ENCODE data around the gene ATP2C2. TPM values are rescaled to one million over a fixed set of nuclear protein-coding genes. Genes with fewer than 3 reads are reported as not detected.

The ATP2C2 gene
- total RNA-seq, 1 experiment from 2014 or later, result 0.67 TPM

DNA sequence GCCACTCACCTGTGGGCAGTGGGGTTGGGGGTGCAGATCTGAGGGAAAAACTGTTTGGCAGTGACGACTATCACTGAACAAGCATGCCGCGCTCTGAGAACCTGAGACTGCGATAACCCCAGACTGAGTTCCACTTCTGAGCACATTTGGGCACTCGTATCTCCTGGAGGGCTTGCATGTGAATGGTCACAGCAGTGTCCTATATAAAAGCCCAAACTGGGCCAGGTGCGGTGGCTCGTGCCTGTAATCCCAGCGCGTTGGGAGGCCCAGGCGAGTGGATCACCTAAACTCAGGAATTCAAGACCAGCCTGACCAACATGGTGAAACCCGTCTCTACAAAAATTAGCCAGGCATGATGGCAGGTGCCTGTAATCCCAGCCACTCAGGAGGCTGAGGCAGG, 18.7 kb downstream of the ATP2C2 start:
- POLR2A ChIA-PET, result no interaction called here
- no peaks in the 10 kb centered on the region for H3K9me3 ChIP-seq (ENCODE audit: control insufficient read depth, insufficient read depth, low read depth, low read length)
- CTCF ChIA-PET, result no interaction called here
- intact Hi-C loops (cut with micrococcal nuclease; ENCODE audit: unreplicated experiment), result no loop called here
- DNase-seq (ENCODE audit: low read depth, low spot score), result no peak
- BruUV-seq (replicated peaks), result no TSS peak
- H3K4me1 ChIP-seq (ENCODE audit: control insufficient read depth, insufficient read depth, low read length), result no peaks in the 10 kb centered on the region
- no peaks in the 10 kb centered on the region for H3K27me3 ChIP-seq (ENCODE audit: control insufficient read depth, insufficient read depth, low read length)
- no peak overlapping the region for H3K4me3 ChIP-seq (ENCODE audit: low read depth in 2 of 2, low read length in 2 of 2)
- in situ Hi-C loops (cut with HindIII; ENCODE audit: low pct_unique_long_range_greater_than_20kb, low sequenced_read_pairs), result no loop called here
- H3K27ac ChIP-seq (ENCODE audit: low read length), result no peak overlapping the region
- no peak for ATAC-seq
- TF ChIP-seq, protein P1, sequence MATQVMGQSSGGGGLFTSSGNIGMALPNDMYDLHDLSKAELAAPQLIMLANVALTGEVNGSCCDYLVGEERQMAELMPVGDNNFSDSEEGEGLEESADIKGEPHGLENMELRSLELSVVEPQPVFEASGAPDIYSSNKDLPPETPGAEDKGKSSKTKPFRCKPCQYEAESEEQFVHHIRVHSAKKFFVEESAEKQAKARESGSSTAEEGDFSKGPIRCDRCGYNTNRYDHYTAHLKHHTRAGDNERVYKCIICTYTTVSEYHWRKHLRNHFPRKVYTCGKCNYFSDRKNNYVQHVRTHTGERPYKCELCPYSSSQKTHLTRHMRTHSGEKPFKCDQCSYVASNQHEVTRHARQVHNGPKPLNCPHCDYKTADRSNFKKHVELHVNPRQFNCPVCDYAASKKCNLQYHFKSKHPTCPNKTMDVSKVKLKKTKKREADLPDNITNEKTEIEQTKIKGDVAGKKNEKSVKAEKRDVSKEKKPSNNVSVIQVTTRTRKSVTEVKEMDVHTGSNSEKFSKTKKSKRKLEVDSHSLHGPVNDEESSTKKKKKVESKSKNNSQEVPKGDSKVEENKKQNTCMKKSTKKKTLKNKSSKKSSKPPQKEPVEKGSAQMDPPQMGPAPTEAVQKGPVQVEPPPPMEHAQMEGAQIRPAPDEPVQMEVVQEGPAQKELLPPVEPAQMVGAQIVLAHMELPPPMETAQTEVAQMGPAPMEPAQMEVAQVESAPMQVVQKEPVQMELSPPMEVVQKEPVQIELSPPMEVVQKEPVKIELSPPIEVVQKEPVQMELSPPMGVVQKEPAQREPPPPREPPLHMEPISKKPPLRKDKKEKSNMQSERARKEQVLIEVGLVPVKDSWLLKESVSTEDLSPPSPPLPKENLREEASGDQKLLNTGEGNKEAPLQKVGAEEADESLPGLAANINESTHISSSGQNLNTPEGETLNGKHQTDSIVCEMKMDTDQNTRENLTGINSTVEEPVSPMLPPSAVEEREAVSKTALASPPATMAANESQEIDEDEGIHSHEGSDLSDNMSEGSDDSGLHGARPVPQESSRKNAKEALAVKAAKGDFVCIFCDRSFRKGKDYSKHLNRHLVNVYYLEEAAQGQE (IDR thresholded peaks at IDR 0.05; ENCODE audit: insufficient read depth in 1 of 2, low read depth in 2 of 2, low read length in 1 of 2), result no peak
- no peak for TF ChIP-seq POLR2AphosphoS5 (IDR thresholded peaks at IDR 0.05; ENCODE audit: low read depth, low read length)
- TF ChIP-seq, protein P2, sequence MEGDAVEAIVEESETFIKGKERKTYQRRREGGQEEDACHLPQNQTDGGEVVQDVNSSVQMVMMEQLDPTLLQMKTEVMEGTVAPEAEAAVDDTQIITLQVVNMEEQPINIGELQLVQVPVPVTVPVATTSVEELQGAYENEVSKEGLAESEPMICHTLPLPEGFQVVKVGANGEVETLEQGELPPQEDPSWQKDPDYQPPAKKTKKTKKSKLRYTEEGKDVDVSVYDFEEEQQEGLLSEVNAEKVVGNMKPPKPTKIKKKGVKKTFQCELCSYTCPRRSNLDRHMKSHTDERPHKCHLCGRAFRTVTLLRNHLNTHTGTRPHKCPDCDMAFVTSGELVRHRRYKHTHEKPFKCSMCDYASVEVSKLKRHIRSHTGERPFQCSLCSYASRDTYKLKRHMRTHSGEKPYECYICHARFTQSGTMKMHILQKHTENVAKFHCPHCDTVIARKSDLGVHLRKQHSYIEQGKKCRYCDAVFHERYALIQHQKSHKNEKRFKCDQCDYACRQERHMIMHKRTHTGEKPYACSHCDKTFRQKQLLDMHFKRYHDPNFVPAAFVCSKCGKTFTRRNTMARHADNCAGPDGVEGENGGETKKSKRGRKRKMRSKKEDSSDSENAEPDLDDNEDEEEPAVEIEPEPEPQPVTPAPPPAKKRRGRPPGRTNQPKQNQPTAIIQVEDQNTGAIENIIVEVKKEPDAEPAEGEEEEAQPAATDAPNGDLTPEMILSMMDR (IDR thresholded peaks at IDR 0.05), result no peak
- no peak for TF ChIP-seq SIN3A (IDR thresholded peaks at IDR 0.05; ENCODE audit: borderline replicate concordance, insufficient read depth, low read depth, low read length)
- TF ChIP-seq TCF7L2 (IDR thresholded peaks at IDR 0.05; ENCODE audit: low read depth, low read length), result no peak
- H3K36me3 ChIP-seq (ENCODE audit: control insufficient read depth, insufficient read depth, low read length), result no peaks in the 10 kb centered on the region

- POLR2A ChIA-PET, result no interaction called here
- CTCF ChIA-PET, result interaction anchor here (0.6 kb wide), 1 partner anchor 12 kb away, joined by 4 read pairs; no protein-coding TSS in a partner anchor
These were observed 21.9 kb downstream of the ATP2C2 start for GRCh38 chr16:84390131-84390785.

More at GRCh38 chr16:84390131-84390785, 21.9 kb downstream of the ATP2C2 start:
- intact Hi-C loops (cut with micrococcal nuclease; ENCODE audit: unreplicated experiment), result no loop called here
- in situ Hi-C loops (cut with HindIII; ENCODE audit: low pct_unique_long_range_greater_than_20kb, low sequenced_read_pairs), result no loop called here
- no peak overlapping the region for H3K27ac ChIP-seq (ENCODE audit: low read length)
- H3K27me3 ChIP-seq (ENCODE audit: control insufficient read depth, insufficient read depth, low read length), result no peaks in the 10 kb centered on the region; the same call in 1 of the 2 replicates
- no peak for TF ChIP-seq POLR2AphosphoS5 (IDR thresholded peaks at IDR 0.05; ENCODE audit: low read depth, low read length)
- TF ChIP-seq, protein P1 (IDR thresholded peaks at IDR 0.05; ENCODE audit: insufficient read depth in 1 of 2, low read depth in 2 of 2, low read length in 1 of 2), result no peak
- no peak for TF ChIP-seq TCF7L2 (IDR thresholded peaks at IDR 0.05; ENCODE audit: low read depth, low read length)
- TF ChIP-seq SIN3A (IDR thresholded peaks at IDR 0.05; ENCODE audit: borderline replicate concordance, insufficient read depth, low read depth, low read length), result no peak
- TF ChIP-seq, protein P2 (IDR thresholded peaks at IDR 0.05), result no peak
- DNase-seq (ENCODE audit: low read depth, low spot score), result no peak
- ATAC-seq, result no peak
- no peaks in the 10 kb centered on the region for H3K36me3 ChIP-seq (ENCODE audit: control insufficient read depth, insufficient read depth, low read length)
- H3K4me3 ChIP-seq (ENCODE audit: low read depth in 2 of 2, low read length in 2 of 2), result no peak overlapping the region
- no peaks in the 10 kb centered on the region for H3K4me1 ChIP-seq (ENCODE audit: control insufficient read depth, insufficient read depth, low read length)
- no peaks in the 10 kb centered on the region for H3K9me3 ChIP-seq (ENCODE audit: control insufficient read depth, insufficient read depth, low read depth, low read length)
- BruUV-seq (replicated peaks), result no TSS peak

All from Panc1 (cell line).